ENCODE data around the gene PPIC. TPM values are rescaled to one million over a fixed set of nuclear protein-coding genes. Genes with fewer than 3 reads are reported as not detected.

Gene PPIC
- not detected in 2 replicates for total RNA-seq

GRCh38 chr5:123036391-123037103 is at the start of gene PPIC:
TSS of gene PPIC (minus strand) at chr5:123036725. CDS start at chr5:123036625, 100 bp downstream.
- intact Hi-C loops (cut with micrococcal nuclease): no loop called here

- intact Hi-C loops (cut with micrococcal nuclease): loop anchor here (2.0 kb wide), 1 partner anchor 47 kb away; no protein-coding TSS in a partner anchor
Observed at GRCh38 chr5:123085638-123086286, 49.2 kb upstream of the PPIC start.

GRCh38 chr5:123084730-123085605 is 48.4 kb upstream of the PPIC start:
- intact Hi-C loops (cut with micrococcal nuclease): no loop called here

GRCh38 chr5:123083298-123083697 is 46.8 kb upstream of the PPIC start:
- intact Hi-C loops (cut with micrococcal nuclease): no loop called here

GRCh38 chr5:123080215-123080614 is 43.7 kb upstream of the PPIC start:
- intact Hi-C loops (cut with micrococcal nuclease): no loop called here

- intact Hi-C loops (cut with micrococcal nuclease): no loop called here
Observed at GRCh38 chr5:123075521-123076163, 39.1 kb upstream of the PPIC start.

GRCh38 chr5:123068368-123068938 is 31.9 kb upstream of the PPIC start:
- intact Hi-C loops (cut with micrococcal nuclease): no loop called here

GRCh38 chr5:123066016-123066415 is 29.5 kb upstream of the PPIC start:
- intact Hi-C loops (cut with micrococcal nuclease): no loop called here

GRCh38 chr5:123059455-123059854 is 22.9 kb upstream of the PPIC start:
- intact Hi-C loops (cut with micrococcal nuclease): no loop called here

- intact Hi-C loops (cut with micrococcal nuclease): no loop called here
Observed at GRCh38 chr5:123051206-123051605, 14.7 kb upstream of the PPIC start.

- intact Hi-C loops (cut with micrococcal nuclease): no loop called here
Observed at GRCh38 chr5:123047706-123048105, 11.2 kb upstream of the PPIC start.

- intact Hi-C loops (cut with micrococcal nuclease): no loop called here
Observed at GRCh38 chr5:123046222-123046621, 9.7 kb upstream of the PPIC start.

GRCh38 chr5:123044926-123045617 is 8.5 kb upstream of the PPIC start:
- intact Hi-C loops (cut with micrococcal nuclease): no loop called here

- intact Hi-C loops (cut with micrococcal nuclease): loop anchor here (2.0 kb wide), 1 partner anchor 47 kb away; no protein-coding TSS in a partner anchor
Observed at GRCh38 chr5:123039673-123040072, 3.1 kb upstream of the PPIC start.

GRCh38 chr5:123037104-123037418 is 536 bp upstream of the PPIC start:
- intact Hi-C loops (cut with micrococcal nuclease): no loop called here

- intact Hi-C loops (cut with micrococcal nuclease): no loop called here
Observed at GRCh38 chr5:123035918-123036390, 571 bp downstream of the PPIC start.

GRCh38 chr5:123035360-123035917 is 1.1 kb downstream of the PPIC start:
- intact Hi-C loops (cut with micrococcal nuclease): no loop called here

GRCh38 chr5:123033157-123033671 is 3.3 kb downstream of the PPIC start:
- intact Hi-C loops (cut with micrococcal nuclease): no loop called here

GRCh38 chr5:123028222-123028621 is 8.3 kb downstream of the PPIC start:
- intact Hi-C loops (cut with micrococcal nuclease): no loop called here

- intact Hi-C loops (cut with micrococcal nuclease): no loop called here
Observed at GRCh38 chr5:123014689-123015088, 21.8 kb downstream of the PPIC start.
